ENCODE measurements around the gene DAPK2.

The DAPK2 gene

GRCh38 chr15:64000183-64000951, 45.9 kb downstream of the DAPK2 start:
- TF ChIP-seq CTCF (IDR thresholded peaks at IDR 0.05; ENCODE audit: low read depth, low read length) (no peak), MYC (IDR thresholded peaks at IDR 0.05; ENCODE audit: low read depth, low read length) (no peak), POLR2A (IDR thresholded peaks at IDR 0.05; ENCODE audit: extremely low read depth, insufficient read length) (no peak)
- TF ChIP-seq, protein P1, sequence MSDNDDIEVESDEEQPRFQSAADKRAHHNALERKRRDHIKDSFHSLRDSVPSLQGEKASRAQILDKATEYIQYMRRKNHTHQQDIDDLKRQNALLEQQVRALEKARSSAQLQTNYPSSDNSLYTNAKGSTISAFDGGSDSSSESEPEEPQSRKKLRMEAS (IDR thresholded peaks at IDR 0.05; ENCODE audit: low read depth, low read length): no peak

GRCh38 chr15:63999177-63999576, 47.1 kb downstream of the DAPK2 start:
- DNase-seq (ENCODE audit: low read depth): peak; percentile 66
- no peak overlapping the region for H3K4me3 ChIP-seq (ENCODE audit: low read depth, low read length)
- TF ChIP-seq MYC (IDR thresholded peaks at IDR 0.05; ENCODE audit: low read depth, low read length) (peak; percentile 56), POLR2A (IDR thresholded peaks at IDR 0.05; ENCODE audit: extremely low read depth, insufficient read length) (no peak), CTCF (IDR thresholded peaks at IDR 0.05; ENCODE audit: low read depth, low read length) (no peak)
- TF ChIP-seq, protein P1 (IDR thresholded peaks at IDR 0.05; ENCODE audit: low read depth, low read length): peak; percentile 79

More at GRCh38 chr15:64000183-64000951, 45.9 kb downstream of the DAPK2 start:
- DNase-seq (ENCODE audit: low read depth): no peak
- no peak overlapping the region for H3K4me3 ChIP-seq (ENCODE audit: low read depth, low read length)

DNA sequence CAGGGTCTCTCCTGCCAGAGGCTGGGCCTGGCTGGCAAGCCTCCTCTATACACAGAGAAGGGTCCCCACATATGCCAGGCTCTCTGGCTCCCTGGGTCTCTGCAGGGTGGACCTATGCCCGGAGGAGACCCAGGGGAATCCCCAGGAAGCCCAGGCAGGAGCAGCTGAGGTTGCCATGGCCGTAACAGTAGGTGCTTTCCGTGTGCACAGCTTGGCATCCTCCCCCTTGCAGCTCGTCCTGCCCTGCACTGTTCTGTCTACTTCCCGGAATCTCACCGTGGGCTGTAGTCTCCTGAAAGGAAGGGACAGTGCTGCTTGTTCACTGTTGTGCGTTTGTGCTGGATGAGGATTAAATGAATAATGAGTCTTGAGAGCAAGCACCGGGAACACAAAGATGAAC, 47.8 kb downstream of the DAPK2 start:
- no peak for TF ChIP-seq MYC (IDR thresholded peaks at IDR 0.05; ENCODE audit: low read depth, low read length)
- no peak for TF ChIP-seq CTCF (IDR thresholded peaks at IDR 0.05; ENCODE audit: low read depth, low read length)
- TF ChIP-seq, protein P1 (IDR thresholded peaks at IDR 0.05; ENCODE audit: low read depth, low read length): no peak
- no peak for DNase-seq (ENCODE audit: low read depth)
- H3K4me3 ChIP-seq (ENCODE audit: low read depth, low read length): no peak overlapping the region

DNA sequence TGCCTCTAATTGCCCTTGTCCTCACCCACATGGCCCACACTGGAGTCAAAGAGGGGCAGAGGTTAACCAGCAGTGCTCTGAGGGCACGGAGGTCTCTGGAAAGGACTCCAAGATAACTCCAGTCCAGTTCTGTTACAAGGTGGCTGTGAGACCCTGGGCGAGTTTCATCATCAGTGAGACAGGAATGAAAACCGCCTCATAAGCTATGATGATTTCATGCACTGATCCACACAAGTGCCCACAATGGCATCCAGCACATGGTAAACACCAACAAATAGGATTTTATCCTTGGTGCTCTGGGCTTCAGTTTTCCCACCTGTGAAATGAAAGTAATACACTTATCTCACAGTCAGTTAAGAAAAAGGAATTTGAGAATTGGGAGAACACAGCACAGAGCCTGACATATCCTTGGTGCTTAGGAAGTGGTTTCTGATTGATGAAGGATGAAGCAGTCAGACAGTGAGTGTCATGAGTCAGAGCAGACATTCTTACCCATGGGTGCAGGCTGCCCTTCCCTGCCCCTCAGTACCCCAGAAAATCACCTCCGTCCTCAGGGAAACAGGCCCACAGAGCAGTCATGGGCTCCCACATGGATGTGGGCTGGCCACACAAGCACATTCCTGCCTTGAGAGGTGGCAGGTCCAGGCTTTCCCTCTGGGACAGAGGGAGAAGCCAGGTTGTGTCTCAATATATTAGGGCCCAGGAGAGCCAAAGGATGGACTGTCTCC, 48.4 kb downstream of the DAPK2 start:
- DNase-seq (ENCODE audit: low read depth): no peak
- no peak for TF ChIP-seq MYC (IDR thresholded peaks at IDR 0.05; ENCODE audit: low read depth, low read length)
- no peak for TF ChIP-seq CTCF (IDR thresholded peaks at IDR 0.05; ENCODE audit: low read depth, low read length)
- TF ChIP-seq, protein P1 (IDR thresholded peaks at IDR 0.05; ENCODE audit: low read depth, low read length): no peak
- no peak for TF ChIP-seq POLR2A (IDR thresholded peaks at IDR 0.05; ENCODE audit: extremely low read depth, insufficient read length)
- no peak overlapping the region for H3K4me3 ChIP-seq (ENCODE audit: low read depth, low read length)

DNA sequence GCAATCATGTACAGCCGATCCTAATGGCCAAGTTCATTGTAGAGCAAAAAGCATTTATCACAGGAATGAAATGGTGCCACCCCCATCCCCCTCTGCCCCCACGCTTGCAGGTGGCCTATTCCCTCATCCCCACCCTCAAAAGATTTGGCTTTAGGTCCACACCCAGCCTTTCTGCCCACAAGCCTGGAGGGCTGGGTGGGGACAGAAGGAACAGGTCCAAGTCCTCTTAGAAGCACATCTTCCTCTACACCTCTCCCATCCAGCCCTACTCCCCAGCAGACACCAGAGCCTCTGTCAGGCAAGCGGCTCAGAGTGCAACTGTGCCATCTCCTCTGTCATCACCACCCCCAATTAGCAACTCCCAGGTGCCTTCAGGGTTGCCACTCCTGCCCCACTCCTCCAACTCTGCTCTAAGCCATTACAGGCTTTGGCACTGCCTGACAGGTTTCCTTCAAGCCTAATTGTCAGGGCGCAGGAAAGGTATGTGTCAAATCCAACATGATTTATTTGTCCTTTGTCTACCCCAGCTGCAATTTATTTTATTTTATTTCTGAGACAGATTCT, 49.4 kb downstream of the DAPK2 start:
- TF ChIP-seq, protein P1 (IDR thresholded peaks at IDR 0.05; ENCODE audit: low read depth, low read length): no peak
- no peak for TF ChIP-seq MYC (IDR thresholded peaks at IDR 0.05; ENCODE audit: low read depth, low read length)
- no peak for TF ChIP-seq POLR2A (IDR thresholded peaks at IDR 0.05; ENCODE audit: extremely low read depth, insufficient read length)
- no peak for TF ChIP-seq CTCF (IDR thresholded peaks at IDR 0.05; ENCODE audit: low read depth, low read length)
- no peak overlapping the region for H3K4me3 ChIP-seq (ENCODE audit: low read depth, low read length)
- no peak for DNase-seq (ENCODE audit: low read depth)
